Measurements from ENCODE around the gene ACTL10. TPM values are rescaled to one million over a fixed set of nuclear protein-coding genes. Genes with fewer than 3 reads are reported as not detected.

Gene ACTL10
- total and polyA plus RNA-seq, 2 of the 4 experiments (the other 2 are of a cell fraction) = 0.18 to 0.43 TPM

GRCh38 chr20:33686100-33686983, 19.6 kb downstream of the ACTL10 start, which contains the start of gene E2F1:
Gene E2F1, minus strand, starts transcription at chr20:33686385. Its CDS starts 121 bp downstream, at chr20:33686264.
- dilution Hi-C loops (cut with HindIII; ENCODE audit: low sequenced_read_pairs, unreplicated experiment) = no loop called here
- H2BK20ac ChIP-seq (ENCODE audit: low read depth, low read length) = no peak within 1 kb of the TSS
- peaks cover 7 to 34% of the 10 kb centered on the region in 2 experiments; a peak in 2 of 4 replicates for H3K79me1 ChIP-seq (ENCODE audit: low read depth in 1 of 2, low read length in 2 of 2)
- H2BK5ac ChIP-seq (ENCODE audit: low read depth, low read length, poor library complexity, severe bottlenecking) = no peak within 1 kb of the TSS
- H3K56ac ChIP-seq (ENCODE audit: extremely low read depth, insufficient read depth, low read length) = no peak within 1 kb of the TSS
- H3K36me3 ChIP-seq (ENCODE audit: control insufficient read depth, insufficient read depth, low read length) = no peaks in the 10 kb centered on the region
- no peaks in the 10 kb centered on the region for H3K27me3 ChIP-seq (ENCODE audit: control insufficient read depth, insufficient read depth, low read length)
- H3K4me2 ChIP-seq (ENCODE audit: low read depth, low read length) = peak within 1 kb of the TSS; percentile 95
- peak within 1 kb of the TSS; percentile 82 for H3K23ac ChIP-seq (ENCODE audit: low read depth, low read length)
- H3K27ac ChIP-seq (ENCODE audit: insufficient read depth, low read length) = peak within 1 kb of the TSS; percentile 49; the same call in 1 of the 2 replicates
- peak within 1 kb of the TSS; percentile 92 for H4K5ac ChIP-seq (ENCODE audit: low read depth, low read length)
- H2BK120ac ChIP-seq (ENCODE audit: low read depth, low read length) = no peak within 1 kb of the TSS
- no peak within 1 kb of the TSS for H2BK15ac ChIP-seq (ENCODE audit: low read depth, low read length)
- WGBS, 2 experiments (ENCODE audit: extremely low coverage in 2 of 2, insufficient read length in 1 of 2) = 0% methylated on average over 65 of the region's 101 CpGs; no CpG with 5 or more reads in 1 of the 2 experiments
- DNase-seq = peak; percentile 84
- peak within 1 kb of the TSS; percentile 93 for H2AFZ ChIP-seq (replicated peaks; ENCODE audit: low read length, poor library complexity)
- ATAC-seq (ENCODE audit: low read depth) = peak; percentile 100
- peak within 1 kb of the TSS; percentile 81 for H3K9ac ChIP-seq (ENCODE audit: low read depth, low read length)
- intact Hi-C loops (cut with micrococcal nuclease) = no loop called here
- CTCF ChIA-PET = no interaction called here
- in situ Hi-C loops (cut with MboI; ENCODE audit: low sequenced_read_pairs) = no loop called here
- H3K4me3 ChIP-seq (ENCODE audit: insufficient read depth, low read depth, low read length) = peak within 1 kb of the TSS; percentile 52
- H4K20me1 ChIP-seq (ENCODE audit: insufficient read depth, low read length) = peaks cover 8% of the 10 kb centered on the region; the same call in 1 of the 2 replicates
- H3K9me1 ChIP-seq (ENCODE audit: insufficient read depth, low read length) = 0 out of 2 replicates have a peak, but pooled peaks cover 13% of the 10 kb centered on the region
- H3K18ac ChIP-seq (ENCODE audit: low read depth, low read length) = no peak within 1 kb of the TSS
- H3K9me3 ChIP-seq (ENCODE audit: control insufficient read depth, insufficient read depth, low read length) = no peaks in the 10 kb centered on the region
- H4K8ac ChIP-seq (ENCODE audit: low read depth in 2 of 2, low read length in 2 of 2) = peak within 1 kb of the TSS; percentile 93 to 96
- no TSS peak for BruUV-seq (replicated peaks)
- POLR2A ChIA-PET (ENCODE audit: unreplicated experiment) = no interaction called here
- peak within 1 kb of the TSS; percentile 65 for H2AK5ac ChIP-seq (ENCODE audit: low read depth, low read length)
- peak within 1 kb of the TSS; percentile 91 for H3K14ac ChIP-seq (replicated peaks; ENCODE audit: low read depth, low read length)
- H3K4ac ChIP-seq (ENCODE audit: low read depth, low read length) = peak within 1 kb of the TSS; percentile 74
- peak within 1 kb of the TSS; percentile 92 for H2AK9ac ChIP-seq (replicated peaks; ENCODE audit: low read depth, low read length, poor library complexity)
- H4K91ac ChIP-seq (ENCODE audit: insufficient read depth, low read depth, low read length) = 0 out of 2 replicates have a peak within 1 kb of the TSS, but pooled peaks have one; percentile 50
- H3K4me1 ChIP-seq (ENCODE audit: control insufficient read depth, insufficient read depth, low read length) = peaks cover 9% of the 10 kb centered on the region
- no peak for TF ChIP-seq MXI1 (IDR thresholded peaks at IDR 0.05; ENCODE audit: borderline replicate concordance, low read depth, low read length)
- no peak for TF ChIP-seq FOS (IDR thresholded peaks at IDR 0.05; ENCODE audit: low read depth, low read length)
- no peak for TF ChIP-seq POLR2A (IDR thresholded peaks at IDR 0.05; ENCODE audit: low read depth, low read length)
- TF ChIP-seq RCOR1 (IDR thresholded peaks at IDR 0.05; ENCODE audit: insufficient replicate concordance, low read length) = no peak
- no peak for TF ChIP-seq ELK1 (IDR thresholded peaks at IDR 0.05; ENCODE audit: borderline replicate concordance, low read depth, low read length)
- TF ChIP-seq BHLHE40 (IDR thresholded peaks at IDR 0.05; ENCODE audit: low read depth, low read length) = no peak; the same call in 1 of the 2 replicates
- no peak; the same call in 1 of the 2 replicates for TF ChIP-seq RFX5 (IDR thresholded peaks at IDR 0.05; ENCODE audit: low read depth, low read length)
- no peak for TF ChIP-seq RAD21 (IDR thresholded peaks at IDR 0.05; ENCODE audit: low read length)
- peak; percentile 86 for TF ChIP-seq USF2 (IDR thresholded peaks at IDR 0.05; ENCODE audit: low read depth, low read length)
- TF ChIP-seq MAFK (IDR thresholded peaks at IDR 0.05; ENCODE audit: low read depth, low read length) = no peak
- no peak for TF ChIP-seq SMC3 (IDR thresholded peaks at IDR 0.05; ENCODE audit: low read depth, low read length)
- TF ChIP-seq CEBPB (IDR thresholded peaks at IDR 0.05; ENCODE audit: low read depth, low read length) = no peak
- peak; percentile 30; the same call in 1 of the 2 replicates for TF ChIP-seq CTCF (conservative IDR thresholded peaks at IDR 0.05; ENCODE audit: low read depth, low read length)
- TF ChIP-seq CHD1 (IDR thresholded peaks at IDR 0.05; ENCODE audit: low read depth, low read length) = no peak
